Raji (cell line): ENCODE data around the gene ARFRP1.

Experiments used
- POLR2A ChIP-seq: IDR thresholded peaks from 2 replicates; pipeline ENCODE4 v1.6.1; 2011; ENCODE audit warnings: low read depth, low read length, control low read depth; ENCODE audit not compliant: insufficient read depth

Gene ARFRP1

DNA sequence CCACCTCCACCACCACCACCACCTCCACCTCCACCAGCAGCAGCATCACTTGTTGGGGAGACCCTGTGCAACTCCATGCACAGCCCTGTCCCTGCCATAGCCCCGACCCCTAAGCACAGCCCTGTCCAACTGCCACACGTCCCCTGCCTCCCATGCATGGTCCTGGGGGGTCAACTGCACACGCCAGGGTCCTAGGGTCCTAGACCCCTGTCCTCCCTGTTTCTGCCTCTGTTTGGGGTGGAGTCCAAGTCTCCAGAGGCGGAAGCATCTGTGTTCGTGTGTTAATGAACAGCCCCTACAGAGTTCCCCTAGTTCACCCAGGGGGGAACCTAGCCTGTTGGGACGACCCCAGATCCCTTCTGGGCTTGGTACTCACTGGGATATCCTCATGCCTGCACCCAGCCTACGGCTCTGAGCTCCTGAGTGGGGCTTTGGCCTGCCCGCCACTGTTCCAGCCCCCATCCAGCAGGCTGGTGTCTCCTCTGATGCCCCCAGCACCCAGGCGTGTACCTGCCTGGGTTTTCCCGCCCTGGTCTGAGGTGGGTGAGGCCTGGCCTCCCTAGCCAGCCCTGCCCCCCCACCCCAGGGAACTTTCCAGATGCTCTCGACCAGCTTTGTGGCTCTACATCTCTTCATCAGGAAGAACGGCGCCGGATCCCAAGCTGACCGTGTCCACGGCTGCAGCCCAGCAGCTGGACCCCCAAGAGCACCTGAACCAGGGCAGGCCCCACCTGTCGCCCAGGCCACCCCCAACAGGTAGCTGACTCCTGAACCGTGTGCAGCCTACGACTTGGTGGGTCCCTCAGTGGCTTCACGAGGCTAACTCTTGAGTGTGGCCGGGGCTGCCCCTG, 13.8 kb downstream of the ARFRP1 start:
- no peak for TF ChIP-seq POLR2A

DNA sequence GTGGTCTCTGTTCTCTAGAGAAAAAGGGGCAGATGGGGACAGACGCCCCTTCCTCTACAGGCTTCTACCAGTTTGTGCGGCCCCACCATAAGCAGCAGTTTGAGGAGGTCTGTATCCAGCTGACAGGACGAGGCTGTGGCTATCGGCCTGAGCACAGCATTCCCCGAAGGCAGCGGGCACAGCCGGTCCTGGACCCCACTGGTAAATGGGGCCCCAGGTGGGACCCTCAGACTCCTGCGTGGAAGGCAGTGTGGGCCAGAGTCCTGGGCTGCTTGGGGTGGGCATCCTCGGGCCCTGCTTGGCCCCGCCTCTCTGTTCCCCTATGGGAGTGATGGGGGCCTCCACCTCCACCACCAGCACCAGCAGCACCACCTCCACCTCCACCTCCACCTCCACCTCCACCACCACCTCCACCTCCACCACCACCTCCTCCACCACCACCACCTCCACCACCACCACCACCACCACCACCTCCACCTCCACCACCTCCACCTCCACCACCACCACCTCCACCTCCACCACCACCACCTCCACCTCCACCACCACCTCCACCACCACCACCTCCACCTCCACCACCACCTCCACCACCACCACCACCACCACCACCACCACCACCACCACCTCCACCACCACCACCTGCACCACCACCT, 14.6 kb downstream of the ARFRP1 start:
- TF ChIP-seq POLR2A, result no peak

DNA sequence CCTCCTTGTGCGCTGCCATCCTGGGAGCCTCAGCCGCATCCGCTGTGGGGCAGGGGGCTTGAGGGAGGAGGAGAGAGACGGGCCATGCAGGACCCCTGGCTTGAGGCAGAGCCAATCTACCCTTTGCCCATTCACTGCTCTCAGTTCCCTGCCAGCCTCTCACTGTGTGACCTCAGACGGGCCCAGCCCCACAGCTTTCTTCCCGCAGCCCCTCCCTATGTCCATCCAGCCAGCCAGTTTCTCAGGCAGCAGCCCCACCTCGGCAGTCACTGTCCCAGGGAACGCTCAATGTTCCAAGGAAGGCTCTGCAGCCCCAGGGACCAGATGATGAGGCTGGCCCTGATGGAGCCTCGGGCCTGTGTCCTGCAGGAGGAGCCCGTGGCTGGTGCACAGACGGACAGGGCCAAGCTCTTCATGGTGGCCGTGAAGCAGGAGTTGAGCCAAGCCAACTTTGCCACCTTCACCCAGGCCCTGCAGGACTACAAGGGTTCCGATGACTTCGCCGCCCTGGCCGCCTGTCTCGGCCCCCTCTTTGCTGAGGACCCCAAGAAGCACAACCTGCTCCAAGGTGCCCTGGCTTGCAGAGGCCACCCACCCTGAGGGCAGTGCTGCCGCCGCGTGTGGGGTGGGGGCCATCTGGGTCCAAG, 15.2 kb downstream of the ARFRP1 start:
- no peak for TF ChIP-seq POLR2A

DNA sequence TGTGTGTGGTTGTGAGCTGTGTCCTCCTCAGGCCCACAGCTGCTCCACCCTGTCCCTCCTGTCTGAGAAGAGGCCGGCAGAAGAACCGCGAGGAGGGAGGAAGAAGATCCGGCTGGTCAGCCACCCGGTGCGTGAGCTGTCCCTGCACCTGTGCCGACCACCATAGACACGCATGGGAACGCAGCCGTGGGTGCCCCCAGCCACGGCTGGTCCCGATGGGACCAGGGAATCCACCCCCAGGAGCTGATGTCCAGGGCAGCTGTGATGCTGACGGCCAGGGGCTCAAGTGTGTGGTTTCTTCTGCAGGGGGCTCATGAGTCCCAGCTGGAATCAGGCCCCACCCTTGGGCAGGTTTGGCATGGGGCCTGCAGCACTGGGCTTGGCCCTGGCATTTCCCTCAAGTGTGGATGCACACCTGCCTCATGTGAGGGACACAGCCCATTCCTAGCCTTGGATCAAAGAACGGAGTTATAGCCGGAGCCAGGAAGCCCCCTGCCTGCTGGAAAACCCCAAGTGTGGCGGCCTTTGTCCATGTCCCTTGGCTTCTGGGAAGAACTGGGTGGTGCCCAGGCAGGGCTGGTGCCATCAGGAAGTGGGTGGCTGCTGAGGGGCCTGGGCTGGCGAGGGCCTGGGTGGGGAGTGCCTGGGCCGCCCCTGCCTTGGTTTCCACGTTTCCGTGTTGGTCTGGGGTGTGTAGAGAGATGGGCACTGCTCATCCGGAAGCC, 15.9 kb downstream of the ARFRP1 start:
- TF ChIP-seq POLR2A, result no peak

DNA sequence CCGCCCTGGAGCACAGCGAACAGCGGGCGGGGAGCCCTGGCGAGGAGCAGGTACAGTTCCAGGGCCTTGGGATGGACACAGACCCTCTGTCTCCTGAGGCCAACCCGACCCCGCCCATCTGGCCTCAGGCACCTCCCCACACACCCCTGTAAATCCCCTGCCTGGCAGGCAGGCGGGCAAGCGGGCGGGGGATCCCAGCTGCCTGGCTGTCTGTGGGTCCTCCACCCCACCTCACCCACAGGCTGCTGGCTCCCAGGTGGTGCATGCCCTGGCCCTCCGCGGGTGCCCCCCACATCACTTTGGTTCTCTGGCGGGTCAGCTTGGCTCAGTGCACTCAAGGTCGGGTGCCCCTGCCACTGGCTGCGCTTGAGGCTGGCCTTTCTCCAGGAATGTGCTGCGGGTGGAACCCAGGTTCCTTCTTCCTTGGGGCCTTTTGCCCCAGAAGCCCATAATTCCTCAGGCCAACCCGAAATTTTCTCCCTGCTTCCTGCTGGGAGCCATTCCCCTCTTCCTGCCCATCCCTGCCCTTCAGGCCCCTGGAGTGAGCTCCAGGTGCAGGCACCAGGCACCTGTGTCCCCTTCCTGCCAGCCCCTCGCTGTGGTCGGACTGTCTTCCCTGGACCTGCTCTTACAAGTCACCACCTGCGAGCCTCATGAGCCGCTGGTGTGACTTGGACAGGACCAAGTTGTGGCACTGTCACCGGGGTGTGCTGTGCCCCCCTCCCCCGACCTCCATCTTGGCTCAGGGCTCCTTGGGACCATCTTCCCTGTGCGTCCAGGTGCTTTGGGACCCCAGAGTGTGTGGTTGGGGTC, 16.7 kb downstream of the ARFRP1 start:
- TF ChIP-seq POLR2A, result no peak

DNA sequence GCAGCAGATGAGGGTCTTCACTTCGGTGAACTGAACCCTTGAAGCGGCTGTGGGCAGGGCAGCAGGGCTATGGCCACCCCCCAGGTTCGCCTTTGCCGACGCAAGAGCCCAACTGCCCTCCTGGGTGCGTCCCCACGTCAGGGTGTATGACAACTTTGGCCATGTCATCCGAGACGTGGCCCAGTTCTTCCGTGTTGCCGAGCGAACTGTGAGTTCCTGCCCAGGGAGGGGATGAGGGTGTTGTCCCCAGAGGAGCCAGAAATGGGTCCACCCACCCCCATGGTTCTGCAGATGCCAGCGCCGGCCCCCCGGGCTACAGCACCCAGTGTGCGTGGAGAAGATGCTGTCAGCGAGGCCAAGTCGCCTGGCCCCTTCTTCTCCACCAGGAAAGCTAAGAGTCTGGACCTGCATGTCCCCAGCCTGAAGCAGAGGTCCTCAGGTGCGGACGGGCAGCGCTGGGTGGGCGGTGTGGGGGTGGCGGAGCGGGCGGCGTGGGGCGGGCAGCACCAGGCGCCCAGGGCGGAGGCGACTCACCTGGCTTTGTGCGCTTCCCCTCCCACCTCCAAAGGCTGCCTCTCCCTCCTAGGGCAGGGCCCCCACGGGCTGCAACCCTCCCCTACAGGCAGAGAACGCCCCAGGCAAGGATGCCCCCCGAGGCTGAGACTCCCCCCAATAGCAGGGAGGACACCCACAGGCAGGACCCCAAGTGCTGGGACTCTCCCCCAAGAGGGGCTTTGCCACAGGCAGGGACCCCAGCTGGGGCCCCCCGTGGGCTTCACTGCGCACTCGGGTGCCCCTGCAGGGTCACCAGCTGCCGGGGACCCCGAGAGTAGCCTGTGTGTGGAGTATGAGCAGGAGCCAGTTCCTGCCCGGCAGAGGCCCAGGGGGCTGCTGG, 17.5 kb downstream of the ARFRP1 start:
- TF ChIP-seq POLR2A, result no peak

DNA sequence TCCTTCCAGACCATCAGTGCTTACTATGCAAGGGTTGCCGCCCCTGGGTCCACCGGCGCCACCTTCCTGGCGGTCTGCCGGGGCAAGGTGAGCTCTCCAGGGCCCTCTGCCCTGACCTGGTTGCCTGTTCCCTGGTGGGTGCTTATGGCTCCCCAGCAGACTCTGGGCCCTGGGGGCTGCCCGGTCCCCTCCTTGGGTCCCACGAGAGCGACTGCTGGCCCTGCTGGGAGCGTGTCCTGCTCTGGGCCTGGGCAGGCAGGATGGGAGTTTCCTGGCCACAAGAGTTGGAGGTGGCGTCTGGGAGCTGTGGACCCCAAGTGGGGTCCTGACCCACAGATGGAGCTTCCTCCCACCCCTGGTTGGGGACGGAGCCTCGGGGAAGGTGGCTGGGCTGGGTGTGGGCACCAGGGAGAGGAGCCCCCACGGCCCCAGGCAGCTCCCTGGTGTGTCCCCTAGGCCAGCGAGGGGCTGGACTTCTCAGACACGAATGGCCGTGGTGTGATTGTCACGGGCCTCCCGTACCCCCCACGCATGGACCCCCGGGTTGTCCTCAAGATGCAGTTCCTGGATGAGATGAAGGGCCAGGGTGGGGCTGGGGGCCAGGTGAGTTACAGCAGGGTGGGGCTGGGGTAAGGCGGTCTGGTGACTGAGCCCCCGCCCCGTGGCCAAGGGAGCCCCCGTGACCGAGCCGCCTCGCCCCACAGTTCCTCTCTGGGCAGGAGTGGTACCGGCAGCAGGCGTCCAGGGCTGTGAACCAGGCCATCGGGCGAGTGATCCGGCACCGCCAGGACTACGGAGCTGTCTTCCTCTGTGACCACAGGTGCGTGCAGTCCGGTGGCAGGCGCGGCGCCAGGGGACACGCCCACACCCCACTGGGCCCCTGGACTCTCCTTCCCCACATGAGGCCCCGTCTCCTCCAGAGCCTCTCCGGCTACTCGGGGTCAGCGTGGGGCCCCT, 18.5 kb downstream of the ARFRP1 start:
- TF ChIP-seq POLR2A, result no peak

DNA sequence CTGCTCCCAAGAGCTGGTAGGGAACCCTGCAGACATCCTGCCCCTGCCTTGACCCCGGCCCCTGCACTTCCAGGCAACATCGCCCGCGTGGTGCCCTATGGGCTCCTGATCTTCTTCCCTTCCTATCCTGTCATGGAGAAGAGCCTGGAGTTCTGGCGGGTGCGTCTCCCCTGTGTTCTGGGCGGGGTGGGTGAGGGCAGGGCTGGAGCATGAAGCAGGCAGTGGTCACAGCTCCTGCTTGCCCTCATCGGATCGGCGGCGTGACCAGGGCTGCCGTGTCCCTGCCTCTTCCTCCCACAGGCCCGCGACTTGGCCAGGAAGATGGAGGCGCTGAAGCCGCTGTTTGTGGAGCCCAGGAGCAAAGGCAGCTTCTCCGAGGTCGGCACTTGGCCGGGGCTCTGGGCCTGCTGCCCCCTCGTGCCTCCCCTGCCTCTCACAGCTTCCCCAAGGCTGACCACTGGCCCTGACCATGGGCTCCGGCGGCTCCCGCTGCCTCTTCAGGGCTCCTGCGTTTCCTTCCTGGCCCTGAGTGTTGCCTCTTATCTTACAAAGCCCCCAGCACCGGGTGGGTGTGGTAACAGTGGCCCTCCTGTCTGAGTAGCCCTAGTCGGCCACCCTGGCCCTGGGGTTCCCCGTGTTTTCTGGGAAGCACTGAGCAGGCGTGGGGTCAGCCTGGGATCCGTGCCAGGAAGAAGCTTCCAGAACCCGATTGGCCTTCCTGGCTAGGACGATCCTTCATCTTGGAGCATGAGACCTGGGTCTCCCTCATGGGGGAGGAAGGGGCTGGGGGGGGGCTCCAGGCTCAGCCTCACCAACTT, 19.3 kb downstream of the ARFRP1 start:
- TF ChIP-seq POLR2A, result no peak

DNA sequence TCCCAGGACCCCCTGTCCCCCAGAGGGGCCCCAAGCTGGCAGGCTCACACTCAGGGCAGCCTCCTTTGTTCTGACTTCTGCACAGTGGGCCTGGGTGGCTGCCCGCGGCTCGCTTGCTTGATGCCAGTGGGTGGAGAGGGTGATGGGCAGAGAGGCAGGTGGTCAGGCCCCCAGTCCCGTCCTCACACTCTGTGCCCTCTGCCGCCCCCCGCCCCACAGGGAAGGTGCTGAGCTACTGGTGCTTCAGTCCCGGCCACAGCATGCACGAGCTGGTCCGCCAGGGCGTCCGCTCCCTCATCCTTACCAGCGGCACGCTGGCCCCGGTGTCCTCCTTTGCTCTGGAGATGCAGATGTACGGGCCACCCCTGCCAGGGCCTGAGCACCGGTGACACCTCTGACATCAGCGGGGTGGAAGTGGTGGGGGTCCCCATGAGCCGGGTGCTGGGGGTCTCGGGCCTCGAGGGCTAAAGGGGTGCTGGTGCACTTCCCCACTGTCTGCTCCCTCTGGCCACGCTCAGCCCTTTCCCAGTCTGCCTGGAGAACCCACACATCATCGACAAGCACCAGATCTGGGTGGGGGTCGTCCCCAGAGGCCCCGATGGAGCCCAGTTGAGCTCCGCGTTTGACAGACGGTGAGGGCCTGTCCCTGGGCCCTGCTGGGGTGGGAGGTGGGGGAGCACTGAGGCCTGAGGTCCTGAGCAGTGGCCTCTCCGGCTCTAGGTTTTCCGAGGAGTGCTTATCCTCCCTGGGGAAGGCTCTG, 20.2 kb downstream of the ARFRP1 start:
- no peak for TF ChIP-seq POLR2A

DNA sequence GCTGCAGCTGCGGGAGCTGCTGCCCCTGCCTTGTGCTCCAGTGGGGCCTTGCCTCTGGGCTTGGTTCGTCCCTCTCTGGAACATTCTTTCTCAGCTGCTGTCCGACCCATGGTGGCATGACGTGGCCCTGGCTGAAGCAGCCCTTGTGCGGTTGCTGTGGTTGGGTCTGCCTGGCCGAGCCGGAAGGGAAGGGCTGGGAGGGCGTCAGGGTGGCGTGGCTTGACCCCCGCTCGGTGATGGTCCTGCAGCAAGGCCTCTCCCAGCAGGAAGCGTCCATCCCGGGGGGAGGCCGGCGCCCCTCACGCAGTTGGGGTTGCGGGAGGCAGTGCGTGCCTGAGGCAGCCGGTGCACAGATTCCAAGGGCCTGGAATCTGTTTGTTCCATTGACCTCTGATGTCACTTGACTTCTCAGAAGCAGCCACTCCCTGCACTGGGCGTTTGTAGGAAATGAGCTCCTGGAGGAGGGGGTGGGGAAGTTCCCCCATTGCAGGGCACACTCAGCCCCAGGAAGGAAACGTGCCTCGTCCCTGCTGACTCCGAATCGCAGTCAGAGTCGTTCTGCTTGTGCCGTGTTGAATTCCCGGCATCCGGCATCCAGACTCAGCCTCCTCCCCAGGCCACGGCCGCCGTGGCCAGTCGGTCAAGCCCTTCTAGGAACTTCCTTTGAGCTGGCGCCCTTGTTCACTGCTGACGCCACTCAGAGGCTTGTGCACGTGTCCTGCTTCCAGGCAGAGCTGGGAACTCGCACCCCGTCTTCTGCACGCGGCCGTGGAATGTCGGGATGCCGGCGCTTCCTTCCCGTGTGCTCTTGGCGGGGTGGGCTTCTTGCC, 21.1 kb downstream of the ARFRP1 start:
- TF ChIP-seq POLR2A, result no peak

DNA sequence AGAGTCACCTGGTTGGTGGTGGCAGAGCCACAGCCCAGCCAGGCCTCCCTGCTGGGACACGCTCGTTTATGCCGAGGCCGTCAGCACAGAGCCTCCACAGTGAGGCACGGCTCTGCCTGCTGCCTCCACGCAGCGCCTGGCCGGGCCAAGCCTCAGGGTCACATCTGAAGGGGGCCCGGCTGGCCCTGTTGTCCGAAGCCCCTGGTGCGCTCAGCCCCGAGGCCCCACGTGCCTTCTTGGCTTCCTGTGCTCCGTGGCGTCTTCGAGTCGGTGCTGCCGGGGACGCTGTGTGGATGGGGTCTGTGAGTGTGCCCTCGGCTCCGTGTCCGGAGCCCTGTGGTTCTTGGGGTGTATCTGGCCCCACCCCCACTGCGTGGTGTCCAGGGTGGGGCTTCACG, 21.7 kb downstream of the ARFRP1 start:
- TF ChIP-seq POLR2A, result no peak
